Effector CD8-positive, alpha-beta T cell (primary cell): ENCODE data around the gene NEDD4L.
"Not testable (repeated sequence)": the region's sequence is repeated elsewhere in the genome, so short reads cannot be mapped to it uniquely, and the experiment has no call there.

ENCODE experiments used
- DNase-seq: peaks from one replicate; lab custom pipeline; 2025; lab: John Stamatoyannopoulos, UW

NEDD4L gene

GRCh38 chr18:58026857-58027256 is 17.2 kb upstream of the NEDD4L start:
- DNase-seq, result no peak

GRCh38 chr18:58027341-58027740 is 16.7 kb upstream of the NEDD4L start:
- no peak for DNase-seq

- no peak for DNase-seq
Observed at GRCh38 chr18:58028109-58028784, 15.8 kb upstream of the NEDD4L start.

- DNase-seq, result no peak
Observed at GRCh38 chr18:58032233-58032632, 11.8 kb upstream of the NEDD4L start.

- no peak for DNase-seq
Observed at GRCh38 chr18:58033216-58033615, 10.8 kb upstream of the NEDD4L start.

GRCh38 chr18:58034370-58034769 is 9.7 kb upstream of the NEDD4L start:
- no peak for DNase-seq

- no peak for DNase-seq
Observed at GRCh38 chr18:58037163-58037562, 6.9 kb upstream of the NEDD4L start.

GRCh38 chr18:58038063-58038462 is 6.0 kb upstream of the NEDD4L start:
- DNase-seq, result no peak

- no peak for DNase-seq
Observed at GRCh38 chr18:58041633-58042032, 2.4 kb upstream of the NEDD4L start.

GRCh38 chr18:58042826-58043490 is 1.1 kb upstream of the NEDD4L start:
- no peak for DNase-seq

- DNase-seq, result peak; percentile 24
Observed at GRCh38 chr18:58044370-58045241, 580 bp downstream of the NEDD4L start.

GRCh38 chr18:58045242-58046092 is 1.4 kb downstream of the NEDD4L start:
- peak; percentile 10 for DNase-seq

GRCh38 chr18:58046093-58046793 is 2.2 kb downstream of the NEDD4L start:
- DNase-seq, result no peak

- DNase-seq, result no peak
Observed at GRCh38 chr18:58046794-58047555, 2.9 kb downstream of the NEDD4L start.

- DNase-seq, result no peak
Observed at GRCh38 chr18:58047556-58047882, 3.5 kb downstream of the NEDD4L start.

- DNase-seq, result no peak
Observed at GRCh38 chr18:58048081-58048642, 4.1 kb downstream of the NEDD4L start.

GRCh38 chr18:58049000-58049688 is 5.1 kb downstream of the NEDD4L start:
- DNase-seq, result no peak

- DNase-seq, result not testable (repeated sequence)
Observed at GRCh38 chr18:58050963-58051362, 6.9 kb downstream of the NEDD4L start.

GRCh38 chr18:58051765-58052460 is 7.9 kb downstream of the NEDD4L start:
- DNase-seq, result no peak
